A673 (cell line): Measurements from ENCODE around the gene PPP1R2.

Source experiments
- CTCF ChIP-seq: fragments of 300-800, 200-600 bp; sonication (generic); conservative IDR thresholded peaks from 2 replicates; pipeline ENCODE4 v1.5.1; 2017; ENCODE audit warnings: low read depth, mild to moderate bottlenecking, antibody characterized with exemption, low read length, moderate library complexity, mixed read lengths
- EZH2 ChIP-seq: fragments of 200-600 bp; sonication (generic); IDR thresholded peaks from 2 replicates; pipeline ENCODE4 v1.6.1; 2017; ENCODE audit warnings: borderline replicate concordance, low read depth, mild to moderate bottlenecking, mixed read lengths, antibody characterized with exemption, low read length; ENCODE audit not compliant: poor library complexity, severe bottlenecking

GRCh38 chr3:195511136-195511535, 32.0 kb downstream of the PPP1R2 start:
- TF ChIP-seq CTCF (no peak), EZH2 (no peak)
